SK-N-SH treated with all-trans-retinoic acid at 6 μM for 48 hours (cell line): ENCODE measurements around the gene TM7SF2.

Experiments used
- BACH2 ChIP-seq: fragments of 250-450 bp; sonication (Bioruptor Pico); IDR thresholded peaks from 2 replicates; pipeline ENCODE4 v1.9.0; 2021; ENCODE audit warnings: mild to moderate bottlenecking, borderline replicate concordance
- GLIS3 ChIP-seq: fragments of 250-450 bp; sonication (Bioruptor Pico); IDR thresholded peaks from 2 replicates; pipeline ENCODE4 v1.5.0; 2020; ENCODE audit warnings: mild to moderate bottlenecking, moderate library complexity
- OSR1 ChIP-seq: fragments of 250-450 bp; sonication (Bioruptor Pico); IDR thresholded peaks from 2 replicates; pipeline ENCODE4 v1.8.0; 2022; ENCODE audit warnings: moderate library complexity, mild to moderate bottlenecking, inconsistent platforms
- SNAI2 ChIP-seq: fragments of 250-450 bp; sonication (Bioruptor Pico); IDR thresholded peaks from 2 replicates; pipeline ENCODE4 v1.5.0; 2020; ENCODE audit warnings: mild to moderate bottlenecking, moderate library complexity
- ZFP3 ChIP-seq: fragments of 250-450 bp; sonication (Bioruptor Pico); IDR thresholded peaks from 2 replicates; pipeline ENCODE4 v1.5.0; 2020; ENCODE audit warnings: mild to moderate bottlenecking, moderate library complexity
- ZFP30 ChIP-seq: fragments of 450-650 bp; formaldehyde crosslinking; IDR thresholded peaks from 2 replicates; pipeline ENCODE4 v1.5.0; 2022; ENCODE audit warnings: mild to moderate bottlenecking, moderate library complexity
- ZNF8 ChIP-seq: fragments of 450-650 bp; formaldehyde crosslinking; IDR thresholded peaks from 2 replicates; pipeline ENCODE4 v1.5.0; 2020; ENCODE audit warnings: mild to moderate bottlenecking, moderate library complexity
- TF ChIP-seq, protein P1 (sequence below): fragments of 250-450 bp; sonication (Bioruptor Pico); IDR thresholded peaks from 2 replicates; pipeline ENCODE4 v1.5.1; 2021; ENCODE audit warnings: mild to moderate bottlenecking, moderate library complexity
- TF ChIP-seq, protein P2 (sequence below): fragments of 250-450 bp; sonication (Bioruptor Pico); IDR thresholded peaks from 2 replicates; pipeline ENCODE4 v1.8.0; 2020; ENCODE audit warnings: mild to moderate bottlenecking, moderate library complexity, borderline replicate concordance
- TF ChIP-seq, protein P3 (sequence below): fragments of 250-450 bp; sonication (Bioruptor Pico); IDR thresholded peaks from 2 replicates; pipeline ENCODE4 v1.5.1; 2020; ENCODE audit warnings: low read depth, mild to moderate bottlenecking, moderate library complexity

DNA sequence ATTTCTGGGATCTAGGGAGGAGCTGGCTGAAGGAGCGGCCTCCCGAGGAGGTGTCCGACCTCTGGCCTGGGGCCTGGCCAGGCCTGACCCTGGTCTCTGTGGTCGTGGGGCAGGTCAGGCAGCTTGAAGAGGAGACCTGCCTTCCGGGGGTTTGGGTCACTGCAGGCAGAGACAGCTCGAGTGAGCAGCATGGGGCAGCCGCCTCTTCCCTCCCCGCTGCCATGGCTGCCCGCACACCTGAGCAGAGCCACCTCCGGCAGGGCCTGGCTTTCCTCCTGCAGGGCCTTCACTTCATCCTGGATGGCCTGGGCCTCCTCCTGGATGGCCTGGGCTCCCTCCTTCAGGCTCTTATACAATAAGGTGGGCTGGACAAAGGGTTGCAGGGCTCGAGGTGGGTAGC lies 45.4 kb upstream of the TM7SF2 start:
- TF ChIP-seq ZNF8 (CRISPR knock-in tag) (no peak), GLIS3 (CRISPR knock-in tag) (no peak), ZFP3 (CRISPR knock-in tag) (no peak), BACH2 (no peak), OSR1 (no peak), SNAI2 (CRISPR knock-in tag) (no peak), ZFP30 (CRISPR knock-in tag) (no peak)
- TF ChIP-seq, protein P1, sequence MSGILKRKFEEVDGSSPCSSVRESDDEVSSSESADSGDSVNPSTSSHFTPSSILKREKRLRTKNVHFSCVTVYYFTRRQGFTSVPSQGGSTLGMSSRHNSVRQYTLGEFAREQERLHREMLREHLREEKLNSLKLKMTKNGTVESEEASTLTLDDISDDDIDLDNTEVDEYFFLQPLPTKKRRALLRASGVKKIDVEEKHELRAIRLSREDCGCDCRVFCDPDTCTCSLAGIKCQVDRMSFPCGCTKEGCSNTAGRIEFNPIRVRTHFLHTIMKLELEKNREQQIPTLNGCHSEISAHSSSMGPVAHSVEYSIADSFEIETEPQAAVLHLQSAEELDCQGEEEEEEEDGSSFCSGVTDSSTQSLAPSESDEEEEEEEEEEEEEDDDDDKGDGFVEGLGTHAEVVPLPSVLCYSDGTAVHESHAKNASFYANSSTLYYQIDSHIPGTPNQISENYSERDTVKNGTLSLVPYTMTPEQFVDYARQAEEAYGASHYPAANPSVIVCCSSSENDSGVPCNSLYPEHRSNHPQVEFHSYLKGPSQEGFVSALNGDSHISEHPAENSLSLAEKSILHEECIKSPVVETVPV (CRISPR knock-in tag), result no peak
- TF ChIP-seq, protein P2, sequence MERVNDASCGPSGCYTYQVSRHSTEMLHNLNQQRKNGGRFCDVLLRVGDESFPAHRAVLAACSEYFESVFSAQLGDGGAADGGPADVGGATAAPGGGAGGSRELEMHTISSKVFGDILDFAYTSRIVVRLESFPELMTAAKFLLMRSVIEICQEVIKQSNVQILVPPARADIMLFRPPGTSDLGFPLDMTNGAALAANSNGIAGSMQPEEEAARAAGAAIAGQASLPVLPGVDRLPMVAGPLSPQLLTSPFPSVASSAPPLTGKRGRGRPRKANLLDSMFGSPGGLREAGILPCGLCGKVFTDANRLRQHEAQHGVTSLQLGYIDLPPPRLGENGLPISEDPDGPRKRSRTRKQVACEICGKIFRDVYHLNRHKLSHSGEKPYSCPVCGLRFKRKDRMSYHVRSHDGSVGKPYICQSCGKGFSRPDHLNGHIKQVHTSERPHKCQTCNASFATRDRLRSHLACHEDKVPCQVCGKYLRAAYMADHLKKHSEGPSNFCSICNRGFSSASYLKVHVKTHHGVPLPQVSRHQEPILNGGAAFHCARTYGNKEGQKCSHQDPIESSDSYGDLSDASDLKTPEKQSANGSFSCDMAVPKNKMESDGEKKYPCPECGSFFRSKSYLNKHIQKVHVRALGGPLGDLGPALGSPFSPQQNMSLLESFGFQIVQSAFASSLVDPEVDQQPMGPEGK (CRISPR knock-in tag), result no peak
- TF ChIP-seq, protein P3, sequence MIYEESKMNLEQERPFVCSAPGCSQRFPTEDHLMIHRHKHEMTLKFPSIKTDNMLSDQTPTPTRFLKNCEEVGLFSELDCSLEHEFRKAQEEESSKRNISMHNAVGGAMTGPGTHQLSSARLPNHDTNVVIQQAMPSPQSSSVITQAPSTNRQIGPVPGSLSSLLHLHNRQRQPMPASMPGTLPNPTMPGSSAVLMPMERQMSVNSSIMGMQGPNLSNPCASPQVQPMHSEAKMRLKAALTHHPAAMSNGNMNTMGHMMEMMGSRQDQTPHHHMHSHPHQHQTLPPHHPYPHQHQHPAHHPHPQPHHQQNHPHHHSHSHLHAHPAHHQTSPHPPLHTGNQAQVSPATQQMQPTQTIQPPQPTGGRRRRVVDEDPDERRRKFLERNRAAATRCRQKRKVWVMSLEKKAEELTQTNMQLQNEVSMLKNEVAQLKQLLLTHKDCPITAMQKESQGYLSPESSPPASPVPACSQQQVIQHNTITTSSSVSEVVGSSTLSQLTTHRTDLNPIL, result no peak
